Mesenchymal stem cell (in vitro differentiated cells and primary cell): ENCODE data around the gene PSORS1C1.

Experiments used
- DNase-seq: peaks from one replicate; pipeline ENCODE4 v3.0.0-alpha.2; 2013
- H2AFZ ChIP-seq: one replicate; pipeline ENCODE4 v1.6.1; 2013; ENCODE audit warnings: low read depth, mild to moderate bottlenecking, control low read depth, inconsistent platforms, low read length, moderate library complexity
- H2AK5ac ChIP-seq: 2 replicates; pipeline ENCODE4 v1.6.1; 2013; ENCODE audit warnings: low read length, moderate library complexity, mild to moderate bottlenecking, inconsistent platforms; ENCODE audit not compliant: severe bottlenecking
- H2BK120ac ChIP-seq: one replicate; pipeline ENCODE4 v1.6.1; 2013; ENCODE audit warnings: low read depth, mild to moderate bottlenecking, inconsistent platforms, low read length, moderate library complexity
- H2BK12ac ChIP-seq, 2 experiments: one replicate each; pipeline ENCODE4 v1.6.1; 2013; ENCODE audit warnings: inconsistent platforms in 2 of 2, low read length in 2 of 2, mild to moderate bottlenecking in 2 of 2, moderate library complexity in 2 of 2, control low read depth in 1 of 2
- H2BK15ac ChIP-seq: one replicate; pipeline ENCODE4 v1.6.1; 2013; ENCODE audit warnings: mild to moderate bottlenecking, low read depth, inconsistent platforms; ENCODE audit not compliant: poor library complexity, severe bottlenecking
- H2BK5ac ChIP-seq: 2 replicates; pipeline ENCODE4 v1.6.1; 2013; ENCODE audit warnings: low read depth, mild to moderate bottlenecking, low read length, control low read depth, inconsistent platforms; ENCODE audit not compliant: poor library complexity, severe bottlenecking
- H3K14ac ChIP-seq, 2 experiments: one replicate each; pipeline ENCODE4 v1.6.1; 2013; ENCODE audit warnings: inconsistent platforms in 2 of 2, low read length in 2 of 2, control low read depth in 1 of 2, mild to moderate bottlenecking in 1 of 2, moderate library complexity in 1 of 2
- H3K18ac ChIP-seq, 2 experiments: one replicate each; pipeline ENCODE4 v1.6.1; 2013; ENCODE audit warnings: inconsistent platforms in 2 of 2, low read length in 2 of 2, control low read depth in 1 of 2, low read depth in 1 of 2, mild to moderate bottlenecking in 1 of 2
- H3K23ac ChIP-seq, 2 experiments: one replicate each; pipeline ENCODE4 v1.6.1; 2013; ENCODE audit warnings: inconsistent platforms in 2 of 2, low read length in 2 of 2, mild to moderate bottlenecking in 2 of 2, moderate library complexity in 2 of 2, control low read depth in 1 of 2
- H3K27ac ChIP-seq: 2 replicates; pipeline ENCODE4 v1.5.1; 2013; ENCODE audit warnings: mild to moderate bottlenecking, moderate library complexity, low read length, control low read depth, inconsistent platforms; ENCODE audit not compliant: poor library complexity, severe bottlenecking
- H3K27me3 ChIP-seq, 2 experiments: 2 replicates each; pipeline versions ENCODE4 v1.6.1 to v1.7.0; 2013; ENCODE audit warnings: low read length in 2 of 2, mild to moderate bottlenecking in 2 of 2, moderate library complexity in 2 of 2, control low read depth in 1 of 2, inconsistent platforms in 1 of 2; ENCODE audit not compliant: control insufficient read depth in 1 of 2, insufficient read depth in 1 of 2
- H3K36me3 ChIP-seq, 2 experiments: 2 replicates each; pipeline versions ENCODE4 v1.6.1 to v1.7.0; 2013; ENCODE audit warnings: low read length in 2 of 2, control low read depth in 1 of 2, inconsistent platforms in 1 of 2, low read depth in 1 of 2, mild to moderate bottlenecking in 1 of 2; ENCODE audit not compliant: insufficient read depth in 2 of 2, control insufficient read depth in 1 of 2
- H3K4ac ChIP-seq, 2 experiments: one replicate each; pipeline ENCODE4 v1.6.1; 2013; ENCODE audit warnings: inconsistent platforms in 2 of 2, low read length in 2 of 2, mild to moderate bottlenecking in 2 of 2, moderate library complexity in 2 of 2, control low read depth in 1 of 2, low read depth in 1 of 2
- H3K4me1 ChIP-seq: 2 replicates; pipeline ENCODE4 v1.6.1; 2013; ENCODE audit warnings: low read depth, low read length, control low read depth; ENCODE audit not compliant: control insufficient read depth, insufficient read depth
- H3K4me2 ChIP-seq: 2 replicates; pipeline ENCODE4 v1.6.1; 2013; ENCODE audit warnings: low read length, mild to moderate bottlenecking, inconsistent platforms; ENCODE audit not compliant: poor library complexity, severe bottlenecking
- H3K4me3 ChIP-seq, 2 experiments: 2 replicates each; pipeline versions ENCODE4 v1.5.1 to v1.7.0; 2013; ENCODE audit warnings: low read length in 2 of 2, mild to moderate bottlenecking in 2 of 2, control low read depth in 1 of 2, low read depth in 1 of 2; ENCODE audit not compliant: insufficient read depth in 1 of 2
- H3K79me1 ChIP-seq: replicated peaks from 2 replicates; pipeline ENCODE4 v1.6.1; 2013; ENCODE audit warnings: mild to moderate bottlenecking, control low read depth, low read length, inconsistent platforms; ENCODE audit not compliant: poor library complexity, severe bottlenecking
- H3K9ac ChIP-seq: 2 replicates; pipeline ENCODE4 v1.7.0; 2013; ENCODE audit warnings: mild to moderate bottlenecking, low read length, moderate library complexity
- H3K9me3 ChIP-seq: 2 replicates; pipeline ENCODE4 v1.7.0; 2013; ENCODE audit warnings: mild to moderate bottlenecking, low read length; ENCODE audit not compliant: control insufficient read depth
- H4K8ac ChIP-seq: one replicate; pipeline ENCODE4 v1.6.1; 2013; ENCODE audit warnings: inconsistent platforms, mild to moderate bottlenecking, low read length, moderate library complexity
- H4K91ac ChIP-seq: one replicate; pipeline ENCODE4 v1.6.1; 2013; ENCODE audit warnings: mild to moderate bottlenecking, low read length, inconsistent platforms
- WGBS: methylation state at CpG from one replicate; pipeline ENCODE4 v1.1.7; 2013; ENCODE audit warnings: mixed read lengths; 5-methylcytosine and 5-hydroxymethylcytosine counted together

The PSORS1C1 gene

GRCh38 chr6:31076611-31077010 lies 38.0 kb upstream of the PSORS1C1 start:
- H3K9me3 ChIP-seq, result no peaks in the 10 kb centered on the region
- no peak overlapping the region for H4K91ac ChIP-seq
- H3K9ac ChIP-seq, result no peak overlapping the region
- peak overlapping the region; percentile 44 for H2AK5ac ChIP-seq
- H3K14ac ChIP-seq, result no peak overlapping the region
- H3K36me3 ChIP-seq, result no peaks in the 10 kb centered on the region
- no peak overlapping the region for H2BK12ac ChIP-seq
- H3K27me3 ChIP-seq, result no peaks in the 10 kb centered on the region
- no peak overlapping the region for H3K23ac ChIP-seq
- no peak overlapping the region for H3K4me2 ChIP-seq
- H2BK15ac ChIP-seq, result no peak overlapping the region
- H3K4me3 ChIP-seq, result no peak overlapping the region
- H3K4me1 ChIP-seq, result peaks cover 10% of the 10 kb centered on the region
- H3K18ac ChIP-seq, result no peak overlapping the region
- H2BK120ac ChIP-seq, result no peak overlapping the region
- H2BK5ac ChIP-seq, result no peak overlapping the region
- no peak overlapping the region for H3K4ac ChIP-seq
- no peak for DNase-seq
- no peak overlapping the region for H3K27ac ChIP-seq
- WGBS, result over 99% methylated on average over 4 of the region's 4 CpGs
- H4K8ac ChIP-seq, result no peak overlapping the region
- no peak overlapping the region for H2AFZ ChIP-seq
- no peaks in the 10 kb centered on the region for H3K79me1 ChIP-seq

DNA sequence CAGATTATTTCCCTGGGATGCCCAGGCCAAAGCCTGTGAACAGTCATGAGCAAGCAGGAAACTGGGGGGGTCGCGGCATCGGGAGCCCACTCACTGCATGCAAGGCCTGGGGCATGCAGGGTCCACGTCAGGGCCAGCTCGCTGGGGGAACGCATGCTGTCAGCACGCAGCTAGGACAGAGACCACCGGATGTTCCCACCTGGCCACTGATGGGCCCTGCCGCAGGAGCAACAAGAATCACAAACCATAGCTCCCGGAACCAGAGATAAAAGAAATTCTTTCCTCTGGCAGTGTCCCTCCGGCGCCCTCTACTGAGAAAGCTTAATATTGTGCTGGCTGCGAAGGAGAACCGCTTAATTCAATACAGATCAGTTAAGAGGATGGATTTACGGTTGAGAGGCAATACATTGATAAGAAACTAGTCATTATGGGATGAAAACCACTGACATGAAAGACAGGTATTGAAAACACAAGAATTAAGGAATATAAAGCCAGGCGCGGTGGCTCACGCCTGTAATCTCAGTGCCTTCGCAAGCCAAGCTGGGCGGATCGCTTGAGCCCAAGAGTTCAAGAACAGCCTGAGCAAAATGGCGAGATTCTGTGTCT lies 34.8 kb upstream of the PSORS1C1 start:
- Histone ChIP-seq H2BK12ac (peak overlapping the region in 1 of 2 experiments; percentile 63), H3K4ac (no peak overlapping the region), H2AFZ (no peak overlapping the region), H2BK15ac (no peak overlapping the region), H4K8ac (peak overlapping the region; percentile 69), H3K4me1 (peaks cover 3% of the 10 kb centered on the region), H3K4me3 (peak overlapping the region in 1 of 2 experiments; percentile 22), H3K36me3 (no peaks in the 10 kb centered on the region), H3K9me3 (no peaks in the 10 kb centered on the region), H3K14ac (peak overlapping the region in 1 of 2 experiments; percentile 20), H2AK5ac (no peak overlapping the region), H3K18ac (peak overlapping the region in 1 of 2 experiments; percentile 5), H3K23ac (no peak overlapping the region), H4K91ac (no peak overlapping the region), H2BK120ac (no peak overlapping the region), H3K79me1 (no peaks in the 10 kb centered on the region), H2BK5ac (no peak overlapping the region), H3K27me3 (no peaks in the 10 kb centered on the region), H3K9ac (peak overlapping the region; percentile 72), H3K4me2 (peak overlapping the region; percentile 25), H3K27ac (no peak overlapping the region)
- WGBS, result 36% methylated on average over 22 of the region's 22 CpGs
- peak; percentile 72 for DNase-seq

DNA sequence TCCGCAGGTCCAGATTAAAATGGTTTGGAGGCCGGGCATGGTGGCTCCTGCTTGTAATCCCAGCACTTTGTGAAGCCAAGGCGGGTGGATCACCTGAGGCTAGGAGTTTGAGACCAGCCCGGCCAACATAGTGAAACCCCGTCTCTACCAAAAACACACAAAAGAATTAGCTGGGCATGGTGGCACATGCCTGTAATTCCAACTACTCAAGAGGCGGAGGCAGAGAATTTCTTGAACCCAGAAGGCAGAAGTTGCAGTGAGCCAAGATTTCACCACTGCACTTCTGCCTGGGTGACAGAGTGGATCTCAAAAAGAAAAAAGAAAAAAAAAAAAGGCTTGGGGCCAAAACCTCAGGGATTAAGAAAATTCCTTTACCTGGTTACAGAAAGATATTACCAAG lies 32.7 kb upstream of the PSORS1C1 start:
- WGBS, result 92% methylated on average over 6 of the region's 6 CpGs
- Histone ChIP-seq H2BK120ac (no peak overlapping the region), H3K4ac (no peak overlapping the region), H2AK5ac (no peak overlapping the region), H3K4me1 (peaks cover 3% of the 10 kb centered on the region), H3K4me2 (no peak overlapping the region), H3K27me3 (no peaks in the 10 kb centered on the region), H2BK12ac (no peak overlapping the region), H4K91ac (no peak overlapping the region), H4K8ac (no peak overlapping the region), H3K14ac (peak overlapping the region in 1 of 2 experiments; percentile 9), H3K27ac (no peak overlapping the region), H3K9ac (no peak overlapping the region), H3K23ac (no peak overlapping the region), H2BK5ac (no peak overlapping the region), H3K36me3 (no peaks in the 10 kb centered on the region), H2BK15ac (no peak overlapping the region), H3K79me1 (no peaks in the 10 kb centered on the region), H3K4me3 (no peak overlapping the region), H3K18ac (no peak overlapping the region), H3K9me3 (no peaks in the 10 kb centered on the region), H2AFZ (no peak overlapping the region)
- DNase-seq, result no peak

DNA sequence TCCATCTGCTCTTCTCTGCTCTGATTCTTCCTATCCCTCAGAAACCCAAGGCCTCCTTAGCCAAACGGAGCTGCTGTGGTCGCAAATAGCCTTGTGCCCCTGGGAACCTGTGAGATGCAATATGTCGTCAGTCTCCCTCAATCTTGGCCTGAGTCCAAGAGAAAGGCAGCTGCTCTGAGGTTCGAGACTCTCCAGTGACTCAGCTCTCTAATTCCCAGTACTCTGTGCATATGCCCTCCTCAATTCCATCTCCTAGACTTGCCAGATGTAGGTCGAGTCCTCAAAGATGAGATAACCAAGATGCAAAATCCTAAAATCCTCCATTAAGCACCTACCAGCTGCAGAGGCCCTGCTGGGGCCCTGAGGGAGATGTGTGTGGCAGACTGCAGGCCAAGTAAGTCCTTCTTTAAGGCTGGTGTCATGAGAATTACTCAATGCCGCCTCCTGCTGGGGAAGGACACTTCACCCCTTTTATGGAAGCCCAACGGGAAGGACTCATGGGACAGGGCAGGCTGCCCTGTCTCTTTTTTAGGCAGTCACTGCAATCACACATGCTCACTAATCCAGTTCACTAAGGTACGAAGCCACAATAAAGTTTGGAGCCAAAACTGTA lies 30.8 kb upstream of the PSORS1C1 start:
- no peaks in the 10 kb centered on the region for H3K27me3 ChIP-seq
- no peaks in the 10 kb centered on the region for H3K79me1 ChIP-seq
- peak; percentile 77 for DNase-seq
- H2AFZ ChIP-seq, result no peak overlapping the region
- peaks cover 3% of the 10 kb centered on the region for H3K4me1 ChIP-seq
- H3K23ac ChIP-seq, result no peak overlapping the region
- H4K8ac ChIP-seq, result no peak overlapping the region
- H3K9me3 ChIP-seq, result no peaks in the 10 kb centered on the region
- H3K27ac ChIP-seq, result no peak overlapping the region
- peak overlapping the region in 1 of 2 experiments; percentile 54 for H2BK12ac ChIP-seq
- H3K4ac ChIP-seq, result no peak overlapping the region
- no peaks in the 10 kb centered on the region for H3K36me3 ChIP-seq
- H2BK15ac ChIP-seq, result no peak overlapping the region
- no peak overlapping the region for H3K4me3 ChIP-seq
- H2BK120ac ChIP-seq, result no peak overlapping the region
- H3K18ac ChIP-seq, result peak overlapping the region in 1 of 2 experiments; percentile 8
- H3K4me2 ChIP-seq, result no peak overlapping the region
- H2AK5ac ChIP-seq, result no peak overlapping the region
- H3K14ac ChIP-seq, result no peak overlapping the region
- H4K91ac ChIP-seq, result no peak overlapping the region
- 31% methylated on average over 7 of the region's 8 CpGs for WGBS
- H2BK5ac ChIP-seq, result no peak overlapping the region
- peak overlapping the region; percentile 1 for H3K9ac ChIP-seq
